GM18511 (cell line): ENCODE measurements around the gene USP15.
"Not testable (repeated sequence)": the region's sequence is repeated elsewhere in the genome, so short reads cannot be mapped to it uniquely, and the experiment has no call there.

Experiments
- ATAC-seq: cut with Tn5 transposase; IDR thresholded peaks from one replicate; pipeline ENCODE4 v1.9.1; 2021; ENCODE audit warnings: mild to moderate bottlenecking, moderate library complexity; ENCODE audit not compliant: unreplicated experiment

Gene USP15

GRCh38 chr12:62365846-62366245 lies 105.6 kb downstream of the USP15 start:
- not testable (repeated sequence) for ATAC-seq

DNA sequence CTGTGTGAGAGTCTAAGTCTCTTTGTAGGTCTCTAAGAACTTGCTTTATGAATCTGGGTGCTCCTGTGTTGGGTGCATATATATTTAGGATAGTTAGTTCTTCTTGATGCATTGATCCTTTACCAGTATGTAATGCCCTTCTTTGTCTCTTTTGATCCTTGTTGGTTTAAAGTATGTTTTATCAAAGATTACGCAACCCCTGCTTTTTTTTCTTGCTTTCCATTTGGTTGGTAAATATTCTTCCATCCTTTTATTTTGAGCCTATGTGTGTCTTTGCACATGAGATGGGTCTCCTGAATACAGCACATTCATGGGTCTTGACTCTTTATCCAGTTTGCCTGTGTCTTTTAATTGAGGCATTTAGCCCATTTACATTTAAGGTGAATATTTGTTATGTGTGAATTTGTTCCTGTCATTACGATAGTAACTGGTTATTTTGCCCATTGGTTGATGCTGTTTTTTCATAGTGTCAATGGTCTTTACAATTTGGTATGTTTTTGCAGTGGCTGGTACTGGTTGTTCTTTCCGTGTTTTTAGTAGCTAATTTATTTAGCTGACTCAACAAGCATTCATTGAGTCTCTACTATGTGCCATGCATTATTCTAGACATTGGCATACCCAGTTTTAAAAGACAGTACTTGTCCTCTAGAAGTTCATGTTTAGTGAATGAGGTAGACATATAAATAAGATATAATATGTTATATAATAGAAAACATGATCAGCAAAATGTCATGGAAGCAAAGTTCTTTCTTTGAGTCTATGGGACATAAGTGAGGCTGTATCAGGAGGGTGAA lies 108.4 kb downstream of the USP15 start:
- not testable (repeated sequence) for ATAC-seq

DNA sequence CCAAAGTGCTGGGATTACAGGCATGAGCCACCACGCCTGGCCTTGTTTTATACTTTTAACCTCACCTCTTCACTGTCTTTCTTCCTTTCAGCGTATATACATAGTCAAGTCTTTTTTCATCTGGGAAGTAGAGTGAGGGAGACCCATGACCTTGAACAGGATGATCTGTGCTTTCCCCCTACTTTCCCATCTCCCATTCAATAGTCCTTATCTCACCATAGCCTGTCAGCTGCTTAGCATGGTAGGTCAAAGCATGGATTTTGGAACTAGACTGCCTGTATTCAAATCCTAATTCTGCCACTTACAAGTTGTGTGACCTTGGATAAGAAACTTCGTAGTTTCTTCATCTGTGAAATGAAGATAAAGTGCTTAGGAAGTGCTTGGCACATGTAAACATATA lies 110.0 kb downstream of the USP15 start:
- ATAC-seq: no peak

- ATAC-seq: no peak
These were observed 111.5 kb downstream of the USP15 start for GRCh38 chr12:62371661-62372060.

GRCh38 chr12:62372134-62372533 lies 111.9 kb downstream of the USP15 start:
- ATAC-seq: no peak

- no peak for ATAC-seq
These were observed 112.6 kb downstream of the USP15 start for GRCh38 chr12:62372825-62373224.

DNA sequence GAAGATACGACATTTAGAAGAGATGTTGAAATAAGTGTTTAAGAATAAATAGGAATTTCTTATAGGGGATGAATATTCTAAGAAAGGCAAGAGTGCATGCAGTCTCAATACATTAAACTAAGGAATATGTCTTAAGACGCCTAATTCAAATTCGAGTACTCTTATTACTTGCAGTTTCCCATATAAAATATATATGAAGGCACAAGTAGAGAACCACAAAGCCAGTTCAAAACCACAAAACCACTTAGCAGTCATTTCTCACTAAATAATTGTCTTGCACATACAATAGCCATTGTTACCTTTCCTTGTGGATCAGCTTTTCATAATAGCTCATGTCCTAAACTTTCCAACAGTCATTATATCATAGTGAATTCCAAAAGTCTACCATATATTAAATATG lies 115.4 kb downstream of the USP15 start:
- ATAC-seq: no peak

DNA sequence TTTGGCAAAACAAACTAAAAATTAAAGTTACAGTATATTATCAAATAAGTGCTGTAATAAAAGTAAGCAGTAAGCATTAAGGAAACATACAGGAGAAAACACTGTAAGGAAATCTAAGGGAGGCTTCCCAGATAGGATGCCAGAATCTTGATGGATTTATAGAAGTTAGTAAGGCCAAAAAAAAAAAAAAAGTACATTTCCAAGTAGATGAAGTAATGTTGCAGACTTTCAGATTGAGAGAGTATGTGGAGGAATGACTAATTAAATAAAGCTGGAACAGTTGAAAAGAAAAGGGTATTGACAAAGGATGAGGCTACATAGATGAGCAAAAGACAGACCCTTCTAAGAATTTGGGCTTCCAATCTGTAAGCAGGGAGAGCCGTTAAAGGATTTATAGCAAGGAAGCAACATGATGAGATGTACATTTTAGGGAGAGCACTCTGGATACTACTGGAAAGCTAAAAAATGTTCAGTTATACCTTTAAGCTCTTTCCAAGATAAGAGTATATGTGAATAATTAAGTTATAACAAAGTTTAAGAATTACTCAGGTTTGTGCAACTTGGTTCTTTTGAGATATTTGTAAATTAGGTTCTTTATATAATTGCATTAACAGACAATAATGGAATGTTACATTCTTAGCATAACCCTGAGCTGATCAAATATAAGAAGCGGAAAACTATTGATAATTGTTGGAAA lies 119.0 kb downstream of the USP15 start:
- ATAC-seq: no peak

DNA sequence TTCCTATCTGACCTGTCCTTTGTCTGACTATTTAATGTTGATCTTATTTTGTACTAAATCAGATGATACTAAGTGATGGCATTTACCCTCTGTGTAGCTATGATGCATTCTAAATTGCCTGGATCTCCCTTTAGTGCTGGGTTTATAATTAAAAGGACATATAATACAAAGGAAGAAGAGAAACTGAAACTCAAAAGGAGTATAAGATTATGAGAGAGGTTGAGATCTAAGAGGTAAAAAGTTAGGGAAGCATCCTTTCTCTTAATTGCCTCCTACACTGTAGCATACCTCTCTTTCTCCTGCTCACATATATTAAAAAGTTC lies 119.5 kb downstream of the USP15 start:
- ATAC-seq: no peak

DNA sequence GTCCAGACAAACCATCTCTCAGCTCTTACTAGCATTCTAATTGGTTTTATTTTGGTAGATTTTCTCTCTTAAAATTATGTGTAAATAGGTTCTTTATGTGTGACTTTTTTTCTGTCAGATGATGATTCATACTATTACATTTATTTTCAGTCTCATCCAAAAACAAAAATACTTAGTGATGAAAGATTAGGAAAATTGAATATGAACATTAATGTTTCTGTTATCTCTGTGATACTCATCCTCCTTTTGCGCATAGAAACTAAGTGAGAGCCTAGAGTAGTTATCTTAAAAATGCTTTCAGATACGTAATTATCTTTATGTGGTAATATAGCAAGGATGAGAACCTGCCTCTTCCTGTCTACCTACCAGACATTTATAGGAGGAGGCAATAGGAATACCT lies 122.3 kb downstream of the USP15 start:
- ATAC-seq: no peak

- no peak for ATAC-seq
These were observed 136.5 kb downstream of the USP15 start for GRCh38 chr12:62396750-62397149.

GRCh38 chr12:62400135-62400534 lies 139.9 kb downstream of the USP15 start:
- ATAC-seq: peak; percentile 61

DNA sequence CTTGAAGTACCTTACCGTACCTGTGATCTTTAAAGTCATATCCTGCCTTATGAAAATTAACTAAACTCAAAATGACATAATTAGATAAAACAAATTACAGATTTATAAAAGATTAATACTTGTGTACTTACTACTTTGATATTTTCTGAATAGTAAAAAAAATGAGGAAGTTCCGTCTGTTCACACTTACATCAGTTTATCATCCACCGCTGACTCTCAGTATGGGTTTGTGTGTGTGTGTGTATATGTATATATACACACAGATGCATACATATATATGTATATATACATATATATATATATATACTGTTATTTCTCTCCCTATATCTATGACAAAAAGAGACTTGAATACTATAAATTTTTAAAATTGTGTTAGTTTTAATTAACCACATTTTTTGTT lies 141.4 kb downstream of the USP15 start:
- ATAC-seq: no peak

DNA sequence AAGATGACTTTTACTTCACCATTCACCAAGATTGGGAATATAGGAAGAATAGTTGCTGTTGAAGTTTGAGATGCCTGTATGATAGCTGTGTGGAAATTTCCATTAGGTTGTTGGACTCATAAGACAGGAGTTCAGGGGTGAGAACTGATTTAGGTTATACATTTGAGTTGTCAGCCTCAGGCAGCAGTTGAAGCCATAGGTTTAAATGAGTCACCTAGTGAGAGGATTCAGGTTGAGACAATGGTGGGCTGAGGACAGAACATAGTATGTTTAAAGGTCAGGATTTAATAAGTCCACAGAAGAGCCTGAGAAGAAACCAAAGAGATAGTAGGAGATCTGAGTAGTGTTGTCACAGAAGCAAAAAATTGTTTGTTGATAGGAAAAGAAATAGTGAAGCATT lies 142.8 kb downstream of the USP15 start:
- no peak for ATAC-seq

DNA sequence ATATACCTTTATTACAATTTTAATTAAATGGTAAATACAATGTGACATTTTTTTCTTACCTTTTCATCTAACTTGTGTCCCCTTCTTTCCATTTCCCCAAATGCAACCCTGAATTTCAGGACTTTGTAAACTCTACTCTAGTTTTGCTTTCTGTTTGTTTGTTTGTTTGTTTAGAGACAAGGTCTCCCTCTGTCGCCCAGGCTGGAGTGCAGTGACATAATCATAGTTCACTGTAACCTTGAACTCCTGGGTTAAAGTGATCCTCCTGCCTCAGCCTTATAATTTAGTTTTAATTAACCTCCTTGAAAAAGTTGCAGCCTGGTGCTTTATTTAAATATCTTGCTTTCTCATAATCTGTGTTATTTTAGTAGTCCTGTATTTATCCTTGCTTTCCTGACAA lies 147.4 kb downstream of the USP15 start:
- no peak for ATAC-seq

DNA sequence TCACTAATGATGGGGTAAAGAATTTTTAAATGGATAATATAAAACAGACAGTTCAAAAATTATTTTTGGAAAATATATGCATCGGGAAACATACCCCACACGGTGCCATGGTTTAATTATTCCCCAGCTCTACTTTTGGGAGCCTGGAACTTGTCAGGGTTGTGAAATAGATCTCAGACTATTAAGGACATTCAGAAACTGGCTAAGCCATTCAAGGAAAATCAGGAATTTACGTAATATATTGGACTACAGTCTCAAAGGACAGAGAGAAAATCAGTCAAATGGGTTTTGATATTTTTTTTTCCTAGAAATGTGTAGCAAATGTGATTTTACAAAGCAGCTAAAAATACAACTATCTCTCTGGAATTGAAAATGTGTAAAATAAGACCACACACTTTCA lies 148.9 kb downstream of the USP15 start:
- ATAC-seq: no peak

DNA sequence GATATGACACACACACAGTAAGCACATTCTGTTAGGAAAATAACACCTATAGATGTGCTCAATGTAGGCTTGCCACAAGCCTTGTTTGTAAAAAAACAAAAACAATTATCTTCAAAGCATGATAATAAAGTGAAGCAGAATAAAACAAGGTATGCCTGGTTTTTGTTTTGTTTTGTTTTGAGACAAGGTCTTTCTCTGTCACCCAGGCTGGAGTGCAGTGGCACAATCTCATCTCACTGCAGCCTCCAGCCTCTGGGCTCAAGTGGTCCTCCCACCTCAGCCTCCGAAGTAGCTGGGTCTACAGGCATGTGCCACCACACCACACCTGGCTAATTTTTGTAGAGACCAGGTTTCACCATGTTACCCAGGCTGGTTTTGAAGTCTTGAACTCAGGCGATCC lies 154.0 kb downstream of the USP15 start:
- no peak for ATAC-seq

DNA sequence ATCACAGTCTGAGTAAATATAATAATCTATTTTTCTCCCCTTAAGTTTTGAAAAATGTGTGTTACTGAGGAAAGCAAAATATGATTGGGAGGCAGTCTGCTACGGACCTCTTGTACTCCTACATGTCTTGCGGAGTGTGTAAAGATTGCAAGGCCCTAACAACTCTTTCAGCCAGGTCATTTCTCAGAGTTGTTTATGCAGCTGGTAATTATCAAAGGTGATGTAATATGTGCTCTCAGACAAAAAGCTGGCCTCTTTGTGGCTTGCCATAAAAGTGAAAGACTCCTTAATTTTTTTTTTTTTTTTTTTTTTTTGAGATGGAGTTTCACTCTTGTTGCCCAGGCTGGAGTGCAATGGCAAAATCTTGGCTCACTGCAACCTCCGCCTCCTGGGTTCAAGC lies 165.9 kb downstream of the USP15 start:
- no peak for ATAC-seq

DNA sequence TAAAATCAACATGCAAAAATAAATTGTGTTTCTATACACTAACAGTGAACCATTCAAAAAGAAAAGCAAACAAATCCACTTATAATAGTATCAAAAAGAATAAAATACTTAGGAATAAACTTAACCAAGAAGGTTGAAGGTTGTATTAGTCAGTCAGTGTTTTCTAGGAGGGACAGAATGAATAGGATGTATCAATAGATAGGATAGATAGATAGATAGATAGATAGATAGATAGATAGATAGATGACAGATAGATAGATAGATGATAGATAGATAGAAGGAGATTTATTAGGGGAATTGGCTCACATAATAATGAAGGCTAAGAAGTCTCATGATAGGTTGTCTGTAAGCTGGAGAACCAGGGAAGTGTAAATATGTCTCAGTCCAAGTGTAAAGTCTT lies 169.3 kb downstream of the USP15 start:
- no peak for ATAC-seq

DNA sequence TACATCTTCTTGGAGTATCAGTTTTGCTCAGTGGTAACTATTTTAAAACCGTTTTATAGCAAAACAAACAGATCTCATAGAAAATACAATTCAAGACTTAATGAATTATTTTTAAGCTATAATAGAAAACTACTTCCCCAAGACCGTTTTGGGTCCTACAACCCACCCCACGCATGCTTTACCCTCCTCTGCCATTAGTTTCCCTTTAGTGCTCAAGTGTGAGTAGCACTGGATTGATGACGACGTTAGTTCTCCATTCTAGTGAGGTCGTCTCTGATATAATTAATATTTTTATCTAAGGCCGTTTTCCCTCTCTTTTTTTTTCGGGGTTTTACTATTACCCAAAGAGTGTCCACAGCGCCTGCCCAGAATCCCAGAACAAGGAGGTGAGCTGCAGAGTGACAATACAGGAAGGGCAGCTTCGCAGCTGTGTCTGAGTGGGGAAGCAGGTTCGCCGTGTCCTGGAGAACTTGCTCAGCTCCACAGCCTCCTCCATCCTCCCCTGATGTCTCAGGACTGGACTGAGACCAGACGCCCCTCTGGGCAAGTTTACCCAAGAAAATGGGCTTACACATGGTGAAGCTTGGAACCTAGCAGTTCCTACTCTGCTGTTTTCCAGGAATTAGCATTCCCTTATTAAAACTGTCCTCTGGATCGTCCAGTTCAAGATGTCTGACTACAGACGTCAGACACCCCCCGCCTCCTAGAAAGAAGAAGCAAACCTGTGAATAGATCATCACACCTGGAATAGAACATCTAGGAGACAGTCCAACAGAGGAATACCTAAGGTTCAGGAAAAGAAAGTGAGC lies 174.5 kb downstream of the USP15 start:
- peak; percentile 35 for ATAC-seq

GRCh38 chr12:62435303-62436163 lies 175.3 kb downstream of the USP15 start:
- peak; percentile 88 for ATAC-seq
